SK-N-SH (cell line): ENCODE measurements around the gene TMEM120B. TPM values are rescaled to one million over a fixed set of nuclear protein-coding genes. Genes with fewer than 3 reads are reported as not detected.

Source experiments
- CTCF ChIA-PET: fragments of 300-600, 350-600 bp; formaldehyde crosslinking; extraction: SDS; loops from one replicate; lab custom pipeline; 2021; lab: Yijun Ruan, JAX
- POLR2A ChIA-PET: fragments of 350-600 bp; sonication (Branson Sonifier 250); formaldehyde crosslinking; extraction: SDS; loops from one replicate; lab custom pipeline; 2020; ENCODE audit warnings: antibody characterized with exemption, inconsistent platforms; lab: Yijun Ruan, JAX
- DNase-seq: peaks from one replicate; pipeline ENCODE4 v3.0.0; 2012
- H2AFZ ChIP-seq: fragments of 200-600 bp; sonication (generic); 2 replicates; pipeline ENCODE4 v1.8.1; 2016; ENCODE audit warnings: antibody characterized with exemption, mild to moderate bottlenecking, low read depth
- H3F3A ChIP-seq: fragments of 200-600 bp; sonication (generic); replicated peaks from 2 replicates; pipeline ENCODE3; 2016; ENCODE audit warnings: antibody characterized with exemption, mild to moderate bottlenecking; ENCODE audit not compliant: insufficient read depth
- H3K27ac ChIP-seq, 2 experiments: fragments of 200-500 bp in 1 of 2; fragments of 200-600 bp in 1 of 2; sonication (Bioruptor generic) in 1 of 2; sonication (generic), shearing (Covaris generic) in 1 of 2; 2 replicates each; pipeline versions ENCODE4 v1.5.1 to v1.6.1; 2014 to 2016; ENCODE audit warnings: low read depth in 2 of 2, inconsistent platforms in 1 of 2, low read length in 1 of 2, mild to moderate bottlenecking in 1 of 2, mixed read lengths in 1 of 2
- H3K27me3 ChIP-seq: fragments of 200-600 bp; sonication (generic), shearing (Covaris generic); 2 replicates; pipeline ENCODE4 v1.6.1; 2016; ENCODE audit warnings: mixed run types; ENCODE audit not compliant: insufficient read depth
- H3K36me3 ChIP-seq, 2 experiments: fragments of 200-500 bp in 1 of 2; fragments of 200-600 bp in 1 of 2; sonication (Bioruptor generic) in 1 of 2; sonication (generic) in 1 of 2; replicated peaks in 1 of 2; 2 replicates each; pipeline versions ENCODE3 to v1.5.1; 2014 to 2016; ENCODE audit warnings: low read length in 1 of 2, mild to moderate bottlenecking in 1 of 2; ENCODE audit not compliant: insufficient read depth in 2 of 2, control insufficient read depth in 1 of 2
- H3K4me1 ChIP-seq, 2 experiments: fragments of 200-500 bp in 1 of 2; fragments of 200-600 bp in 1 of 2; sonication (Bioruptor generic) in 1 of 2; sonication (generic), shearing (Covaris generic) in 1 of 2; 2 replicates each; pipeline versions ENCODE4 v1.5.1 to v1.6.1; 2014 to 2016; ENCODE audit warnings: low read depth in 1 of 2, low read length in 1 of 2, mixed run types in 1 of 2; ENCODE audit not compliant: insufficient read depth in 2 of 2, control insufficient read depth in 1 of 2
- H3K4me2 ChIP-seq: fragments of 200-600 bp; sonication (generic), shearing (Covaris generic); 2 replicates; pipeline ENCODE4 v1.6.1; 2017; ENCODE audit warnings: mixed run types
- H3K4me3 ChIP-seq, 2 experiments: fragments of 200-500 bp in 1 of 2; fragments of 200-600 bp in 1 of 2; sonication (Bioruptor generic) in 1 of 2; sonication (generic), shearing (Covaris generic) in 1 of 2; 2 replicates each; pipeline versions ENCODE4 v1.5.1 to v1.8.1; 2014 to 2016; ENCODE audit warnings: low read depth in 2 of 2, inconsistent platforms in 1 of 2, low read length in 1 of 2, mild to moderate bottlenecking in 1 of 2, mixed read lengths in 1 of 2, moderate library complexity in 1 of 2
- H3K79me2 ChIP-seq: fragments of 200-600 bp; sonication (generic); 2 replicates; pipeline ENCODE4 v1.8.1; 2017; ENCODE audit warnings: mild to moderate bottlenecking; ENCODE audit not compliant: insufficient read depth
- H3K9ac ChIP-seq: fragments of 200-600 bp; sonication (generic); 2 replicates; pipeline ENCODE4 v1.6.1; 2017; ENCODE audit warnings: mixed run types
- H3K9me2 ChIP-seq: fragments of 200-600 bp; sonication (generic); 2 replicates; pipeline ENCODE4 v1.6.1; 2017; ENCODE audit warnings: mixed run types
- H3K9me3 ChIP-seq: fragments of 200-600 bp; sonication (generic); 2 replicates; pipeline ENCODE4 v1.6.1; 2017; ENCODE audit warnings: mixed run types, mild to moderate bottlenecking, moderate library complexity
- H4K20me1 ChIP-seq: fragments of 200-600 bp; sonication (generic); 2 replicates; pipeline ENCODE4 v1.6.1; 2017; ENCODE audit warnings: mild to moderate bottlenecking, mixed run types; ENCODE audit not compliant: insufficient read depth
- CHD2 ChIP-seq: fragments of 150-350 bp; IDR thresholded peaks from 2 replicates; pipeline ENCODE4 v1.6.1; 2018; ENCODE audit warnings: low read length; ENCODE audit not compliant: partially characterized antibody
- ELF1 ChIP-seq: IDR thresholded peaks from 2 replicates; pipeline ENCODE4 v1.4.0; 2012
- FOSL2 ChIP-seq: IDR thresholded peaks from 2 replicates; pipeline ENCODE4 v1.4.0; 2012; ENCODE audit warnings: low read depth, mild to moderate bottlenecking, moderate library complexity, borderline replicate concordance
- FOXJ3 ChIP-seq: sonication (generic); formaldehyde crosslinking; IDR thresholded peaks from 2 replicates; pipeline ENCODE4 v1.5.1; 2020; ENCODE audit warnings: mild to moderate bottlenecking, missing genetic modification reagents
- GATA2 ChIP-seq: sonication (generic); formaldehyde crosslinking; IDR thresholded peaks from 2 replicates; pipeline ENCODE4 v1.5.0; 2020; ENCODE audit warnings: mild to moderate bottlenecking, missing genetic modification reagents
- MEF2A ChIP-seq: IDR thresholded peaks from 2 replicates; pipeline ENCODE4 v1.4.0; 2012; ENCODE audit warnings: low read depth, borderline replicate concordance
- MXI1 ChIP-seq: IDR thresholded peaks from 2 replicates; pipeline ENCODE4 v1.6.1; 2012; ENCODE audit warnings: mild to moderate bottlenecking, low read depth, low read length, improper control_type of control experiment
- RXRA ChIP-seq: IDR thresholded peaks from 2 replicates; pipeline ENCODE4 v1.4.0; 2012; ENCODE audit warnings: low read depth, mild to moderate bottlenecking, borderline replicate concordance
- SIN3A ChIP-seq: IDR thresholded peaks from 2 replicates; pipeline ENCODE4 v1.6.1; 2012; ENCODE audit warnings: low read depth, mild to moderate bottlenecking, low read length, moderate library complexity, borderline replicate concordance
- ZBTB33 ChIP-seq: IDR thresholded peaks from 2 replicates; pipeline ENCODE4 v1.4.0; 2012; ENCODE audit warnings: low read depth, borderline replicate concordance
- whole genome bisulfite sequencing: methylation state at CpG from one replicate; pipeline ENCODE4 v1.1.6; 2017; ENCODE audit warnings: low lambda C conversion rate; 5-methylcytosine and 5-hydroxymethylcytosine counted together
- polyA plus RNA-seq, 3 experiments: library from polyadenylated mRNA; depleted of rRNA; stranded (reverse); fragments of >200 nt; gene quantifications; 2 replicates each; pipeline ENCODE4 v1.2.3, GENCODE V29; 2012
- TF ChIP-seq, protein P1 (sequence below): IDR thresholded peaks from 2 replicates; pipeline ENCODE4 v1.4.0; 2012; ENCODE audit warnings: low read depth

TMEM120B gene
- polyA plus RNA-seq, 1 of the 3 experiments (the other 2 are of a cell fraction): 15.4 TPM

GRCh38 chr12:121748218-121748570 is 35.6 kb downstream of the TMEM120B start:
- Histone ChIP-seq H3K9me3 (no peaks in the 10 kb centered on the region), H3K27me3 (no peaks in the 10 kb centered on the region), H3K79me2 (peaks cover 8% of the 10 kb centered on the region), H3K4me3 (no peak overlapping the region), H3K4me1 (peaks cover 0 to 6% of the 10 kb centered on the region in 2 experiments; a peak in 1 of 4 replicates), H2AFZ (no peak overlapping the region), H3K4me2 (peak overlapping the region; percentile 48; the same call in 1 of the 2 replicates), H3K9me2 (no peaks in the 10 kb centered on the region), H3K27ac (peak overlapping the region in 1 of 2 experiments; percentile 57; a peak in 1 of 4 replicates), H3F3A (peaks cover 17% of the 10 kb centered on the region), H4K20me1 (no peaks in the 10 kb centered on the region), H3K9ac (no peak overlapping the region), H3K36me3 (no peaks in the 10 kb centered on the region)
- ChIA-PET CTCF (no interaction called here), POLR2A (no interaction called here)
- WGBS: 92% methylated on average over 6 of the region's 13 CpGs
- no peak for TF ChIP-seq GATA2 (CRISPR knock-in tag)
- TF ChIP-seq MEF2A: no peak
- TF ChIP-seq MXI1: no peak
- DNase-seq: no peak

DNA sequence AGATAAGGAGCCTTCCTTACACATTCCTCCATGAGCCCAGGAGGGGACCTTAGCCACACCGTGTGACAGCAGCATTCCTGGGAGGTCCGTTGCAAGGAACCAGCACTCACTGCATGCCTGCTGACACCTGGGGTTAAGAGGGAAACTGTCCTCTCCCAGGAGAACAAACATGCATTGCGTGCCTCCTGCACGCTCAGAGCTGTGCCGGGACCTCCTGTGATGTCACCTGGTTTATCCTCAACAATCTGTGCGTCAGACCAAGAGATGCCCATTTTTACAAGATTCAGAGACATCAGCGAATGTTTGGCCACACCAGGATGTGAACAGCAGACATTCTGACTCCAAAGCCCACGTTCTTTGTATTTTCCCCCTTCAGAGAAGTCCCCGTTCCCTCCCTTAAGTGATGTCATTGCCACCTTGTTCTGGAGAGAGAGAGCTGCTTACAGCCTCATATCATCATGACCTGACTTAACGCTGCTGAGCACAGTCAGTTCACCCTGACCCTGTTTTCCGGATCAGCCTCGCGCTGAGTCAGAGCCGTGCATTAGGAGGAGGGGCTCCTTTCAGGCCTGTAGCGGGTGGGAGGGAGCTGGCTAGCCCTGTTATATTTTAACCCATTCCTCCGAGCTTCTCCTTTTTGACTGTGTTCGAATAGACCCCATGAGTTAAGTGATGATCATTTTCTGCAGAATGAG is 36.2 kb downstream of the TMEM120B start:
- no peaks in the 10 kb centered on the region for H3K36me3 ChIP-seq
- peak overlapping the region; percentile 48; the same call in 1 of the 2 replicates for H3K4me2 ChIP-seq
- no peak for TF ChIP-seq ZBTB33
- TF ChIP-seq, protein P1, sequence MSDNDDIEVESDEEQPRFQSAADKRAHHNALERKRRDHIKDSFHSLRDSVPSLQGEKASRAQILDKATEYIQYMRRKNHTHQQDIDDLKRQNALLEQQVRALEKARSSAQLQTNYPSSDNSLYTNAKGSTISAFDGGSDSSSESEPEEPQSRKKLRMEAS: peak; percentile 68; the same call in 1 of the 2 replicates
- TF ChIP-seq GATA2 (CRISPR knock-in tag): no peak
- TF ChIP-seq FOXJ3 (CRISPR knock-in tag): no peak
- TF ChIP-seq CHD2: no peak
- no peak for TF ChIP-seq ELF1
- peak; percentile 68 for TF ChIP-seq FOSL2
- no peak; the same call in 1 of the 2 replicates for TF ChIP-seq RXRA
- 0 out of 2 replicates have a peak, but pooled peaks have one; percentile 14 for TF ChIP-seq SIN3A
- peaks cover 17% of the 10 kb centered on the region for H3F3A ChIP-seq
- ChIA-PET CTCF (interaction anchor here (1.0 kb wide), 1 partner anchor 45 kb away, joined by 8 read pairs; the partner anchor contains the start of gene RHOF), POLR2A (no interaction called here)
- peak overlapping the region in 1 of 2 experiments; percentile 57; a peak in 1 of 4 replicates for H3K27ac ChIP-seq
- no peaks in the 10 kb centered on the region for H3K27me3 ChIP-seq
- no peak overlapping the region for H3K4me3 ChIP-seq
- H3K9ac ChIP-seq: no peak overlapping the region
- no peak for DNase-seq
- H3K9me3 ChIP-seq: no peaks in the 10 kb centered on the region
- no peaks in the 10 kb centered on the region for H3K9me2 ChIP-seq
- no peaks in the 10 kb centered on the region for H4K20me1 ChIP-seq
- H3K4me1 ChIP-seq: peaks cover 0 to 6% of the 10 kb centered on the region in 2 experiments; a peak in 1 of 4 replicates
- WGBS: 44% methylated on average over 16 of the region's 17 CpGs
- peaks cover 8% of the 10 kb centered on the region for H3K79me2 ChIP-seq
- H2AFZ ChIP-seq: no peak overlapping the region
